IMR-90 (cell line): ENCODE measurements around the gene POLR2E. TPM values are rescaled to one million over a fixed set of nuclear protein-coding genes. Genes with fewer than 3 reads are reported as not detected.

Source experiments
- ATAC-seq: fragments of 200-7000 bp; cut with Tn5 transposase; 2 replicates; pipeline ENCODE4 v1.9.1; 2020; ENCODE audit warnings: low read depth, mild to moderate bottlenecking, moderate library complexity
- BruUV-seq: library from RNA; stranded (reverse); fragments of 400-500 nt; replicated peaks from 2 replicates; lab custom pipeline; 2021; lab: Mats Ljungman, UMichigan
- CTCF ChIA-PET: fragments of 300-600 bp; formaldehyde crosslinking; extraction: SDS; loops from one replicate; lab custom pipeline; 2021; ENCODE audit warnings: antibody characterized with exemption; lab: Yijun Ruan, JAX
- POLR2A ChIA-PET: fragments of 300-600 bp; sonication (Branson Sonifier 250); formaldehyde crosslinking; loops from one replicate; lab custom pipeline; 2022; ENCODE audit warnings: antibody characterized with exemption; ENCODE audit not compliant: unreplicated experiment; lab: Charles Lee
- DNase-seq: peaks from one replicate; pipeline ENCODE4 v3.0.0; 2013
- H2AFZ ChIP-seq: replicated peaks from 2 replicates; pipeline ENCODE3; 2013; ENCODE audit warnings: low read length, mild to moderate bottlenecking; ENCODE audit not compliant: poor library complexity
- H2AK5ac ChIP-seq: 2 replicates; pipeline ENCODE4 v1.6.1; 2013; ENCODE audit warnings: low read depth, low read length, inconsistent platforms
- H2AK9ac ChIP-seq: replicated peaks from 2 replicates; pipeline ENCODE3; 2013; ENCODE audit warnings: mild to moderate bottlenecking, low read depth, low read length, moderate library complexity; ENCODE audit not compliant: poor library complexity
- H2BK120ac ChIP-seq: 2 replicates; pipeline ENCODE4 v1.6.1; 2013; ENCODE audit warnings: low read depth, low read length, inconsistent platforms
- H2BK15ac ChIP-seq: 3 replicates; pipeline ENCODE4 v1.6.1; 2013; ENCODE audit warnings: low read depth, low read length, inconsistent platforms
- H2BK20ac ChIP-seq: 2 replicates; pipeline ENCODE4 v1.6.1; 2013; ENCODE audit warnings: low read depth, mild to moderate bottlenecking, inconsistent platforms, low read length, moderate library complexity
- H2BK5ac ChIP-seq: 2 replicates; pipeline ENCODE4 v1.6.1; 2013; ENCODE audit warnings: mild to moderate bottlenecking, low read depth, low read length, inconsistent platforms; ENCODE audit not compliant: poor library complexity, severe bottlenecking
- H3K14ac ChIP-seq: replicated peaks from 2 replicates; pipeline ENCODE4 v1.6.1; 2013; ENCODE audit warnings: low read depth, low read length, inconsistent platforms
- H3K18ac ChIP-seq: 2 replicates; pipeline ENCODE4 v1.6.1; 2013; ENCODE audit warnings: low read depth, low read length, control low read depth
- H3K23ac ChIP-seq: 2 replicates; pipeline ENCODE4 v1.6.1; 2013; ENCODE audit warnings: low read depth, low read length, inconsistent platforms
- H3K27ac ChIP-seq: 2 replicates; pipeline ENCODE4 v1.5.1; 2013; ENCODE audit warnings: mild to moderate bottlenecking, control low read depth, low read length; ENCODE audit not compliant: insufficient read depth
- H3K27me3 ChIP-seq: 2 replicates; pipeline ENCODE4 v1.6.1; 2013; ENCODE audit warnings: low read length; ENCODE audit not compliant: control insufficient read depth, insufficient read depth
- H3K36me3 ChIP-seq: 2 replicates; pipeline ENCODE4 v1.6.1; 2013; ENCODE audit warnings: low read length, mixed read lengths; ENCODE audit not compliant: control insufficient read depth, insufficient read depth
- H3K4ac ChIP-seq: 2 replicates; pipeline ENCODE4 v1.6.1; 2013; ENCODE audit warnings: low read depth, low read length, inconsistent platforms
- H3K4me1 ChIP-seq: 2 replicates; pipeline ENCODE4 v1.6.1; 2013; ENCODE audit warnings: low read length, mixed read lengths; ENCODE audit not compliant: control insufficient read depth, insufficient read depth
- H3K4me2 ChIP-seq: 2 replicates; pipeline ENCODE4 v1.6.1; 2013; ENCODE audit warnings: low read depth, mild to moderate bottlenecking, control low read depth, low read length, moderate library complexity
- H3K4me3 ChIP-seq: 2 replicates; pipeline ENCODE4 v1.5.1; 2013; ENCODE audit warnings: low read depth, mild to moderate bottlenecking, control low read depth, low read length, moderate library complexity; ENCODE audit not compliant: insufficient read depth
- H3K56ac ChIP-seq: 2 replicates; pipeline ENCODE4 v1.6.1; 2013; ENCODE audit warnings: low read length, inconsistent platforms; ENCODE audit not compliant: insufficient read depth; ENCODE audit errors: extremely low read depth
- H3K79me1 ChIP-seq, 2 experiments: 2 replicates each; pipeline ENCODE4 v1.6.1; 2013; ENCODE audit warnings: low read length in 2 of 2, inconsistent platforms in 1 of 2, low read depth in 1 of 2
- H3K9ac ChIP-seq: 2 replicates; pipeline ENCODE4 v1.6.1; 2013; ENCODE audit warnings: low read depth, low read length, control low read depth
- H3K9me1 ChIP-seq: 2 replicates; pipeline ENCODE4 v1.6.1; 2013; ENCODE audit warnings: low read length, inconsistent platforms; ENCODE audit not compliant: insufficient read depth
- H3K9me3 ChIP-seq: 2 replicates; pipeline ENCODE4 v1.6.1; 2013; ENCODE audit warnings: low read length; ENCODE audit not compliant: control insufficient read depth, insufficient read depth
- H4K20me1 ChIP-seq: 2 replicates; pipeline ENCODE4 v1.6.1; 2013; ENCODE audit warnings: low read length, inconsistent platforms; ENCODE audit not compliant: insufficient read depth
- H4K5ac ChIP-seq: 2 replicates; pipeline ENCODE4 v1.6.1; 2013; ENCODE audit warnings: mild to moderate bottlenecking, low read depth, low read length, control low read depth
- H4K8ac ChIP-seq, 2 experiments: 2 replicates each; pipeline ENCODE4 v1.6.1; 2013; ENCODE audit warnings: low read depth in 2 of 2, low read length in 2 of 2, control low read depth in 1 of 2, inconsistent platforms in 1 of 2
- H4K91ac ChIP-seq: 2 replicates; pipeline ENCODE4 v1.6.1; 2013; ENCODE audit warnings: low read depth, low read length, inconsistent platforms; ENCODE audit not compliant: insufficient read depth
- CEBPB ChIP-seq: IDR thresholded peaks from 2 replicates; pipeline ENCODE4 v1.6.1; 2012; ENCODE audit warnings: low read depth, low read length, improper control_type of control experiment
- CHD1 ChIP-seq: IDR thresholded peaks from 2 replicates; pipeline ENCODE4 v1.6.1; 2012; ENCODE audit warnings: low read depth, low read length, improper control_type of control experiment
- CTCF ChIP-seq: conservative IDR thresholded peaks from 2 replicates; pipeline ENCODE4 v1.5.1; 2012; ENCODE audit warnings: mild to moderate bottlenecking, low read depth, low read length, improper control_type of control experiment
- ELK1 ChIP-seq: fragments of 150-350 bp; IDR thresholded peaks from 2 replicates; pipeline ENCODE4 v1.6.1; 2016; ENCODE audit warnings: low read depth, mild to moderate bottlenecking, low read length, moderate library complexity, borderline replicate concordance
- FOS ChIP-seq: fragments of 150-350 bp; IDR thresholded peaks from 2 replicates; pipeline ENCODE4 v1.6.1; 2016; ENCODE audit warnings: low read depth, low read length
- MAFK ChIP-seq: IDR thresholded peaks from 2 replicates; pipeline ENCODE4 v1.6.1; 2012; ENCODE audit warnings: low read depth, low read length, improper control_type of control experiment
- MAZ ChIP-seq: IDR thresholded peaks from 2 replicates; pipeline ENCODE4 v1.6.1; 2012; ENCODE audit warnings: low read depth, mild to moderate bottlenecking, low read length, improper control_type of control experiment, moderate library complexity, borderline replicate concordance
- MXI1 ChIP-seq: IDR thresholded peaks from 2 replicates; pipeline ENCODE4 v1.6.1; 2012; ENCODE audit warnings: low read depth, mild to moderate bottlenecking, low read length, moderate library complexity, borderline replicate concordance
- NFE2L2 ChIP-seq: fragments of 150-350 bp; IDR thresholded peaks from 2 replicates; pipeline ENCODE4 v1.6.1; 2016; ENCODE audit warnings: low read depth, mild to moderate bottlenecking, low read length
- RAD21 ChIP-seq: IDR thresholded peaks from 2 replicates; pipeline ENCODE4 v1.6.1; 2012; ENCODE audit warnings: low read length, improper control_type of control experiment
- RCOR1 ChIP-seq: IDR thresholded peaks from 2 replicates; pipeline ENCODE4 v1.6.1; 2012; ENCODE audit warnings: mild to moderate bottlenecking, low read length, improper control_type of control experiment; ENCODE audit not compliant: insufficient replicate concordance
- RFX5 ChIP-seq: IDR thresholded peaks from 2 replicates; pipeline ENCODE4 v1.8.0; 2012; ENCODE audit warnings: low read depth, mild to moderate bottlenecking, low read length, moderate library complexity
- USF2 ChIP-seq: fragments of 150-350 bp; IDR thresholded peaks from 2 replicates; pipeline ENCODE4 v1.6.1; 2017; ENCODE audit warnings: mild to moderate bottlenecking, antibody characterized with exemption, low read length, low read depth
- WGBS, 2 experiments: methylation state at CpG; one replicate each; pipeline versions ENCODE4 v1.1.5 to v1.1.7; 2013; ENCODE audit warnings: missing lambda C conversion rate in 2 of 2; ENCODE audit not compliant: insufficient read length in 1 of 2; ENCODE audit errors: extremely low coverage in 2 of 2; 5-methylcytosine and 5-hydroxymethylcytosine counted together
- dilution Hi-C: fragments of 300-500 bp; cut with HindIII; formaldehyde crosslinking; loops from one replicate; pipeline ENCODE4 v1.14.3; 2018; ENCODE audit warnings: low sequenced_read_pairs; ENCODE audit not compliant: unreplicated experiment
- in situ Hi-C: fragments of 300-500 bp; cut with MboI; formaldehyde crosslinking; loops from 3 replicates; pipeline ENCODE4 v1.14.3; 2019; ENCODE audit warnings: low sequenced_read_pairs, inconsistent platforms, mixed read lengths
- intact Hi-C: fragments of 100-400 bp; cut with micrococcal nuclease; formaldehyde crosslinking; loops from 2 replicates; pipeline ENCODE4 v1.10.0; 2022
- polyA plus RNA-seq, 3 experiments: library from polyadenylated mRNA; depleted of rRNA; stranded (reverse); fragments of >200 nt; gene quantifications; 2 replicates each; pipeline ENCODE4 v1.2.3, GENCODE V29; 2012; ENCODE audit warnings: low replicate concordance in 1 of 3
- total RNA-seq: library from RNA; depleted of rRNA; stranded (reverse); fragments of >200 nt; gene quantifications from 2 replicates; pipeline ENCODE4 v1.2.3, GENCODE V29; 2012

POLR2E gene
- total and polyA plus RNA-seq, 2 of the 4 experiments (the other 2 are of a cell fraction) = 294 to 391 TPM

- H3K9ac ChIP-seq = peak overlapping the region; percentile 68
- peaks cover 0 to 31% of the 10 kb centered on the region in 2 experiments; a peak in 2 of 4 replicates for H3K79me1 ChIP-seq
- H3K23ac ChIP-seq = peak overlapping the region; percentile 97
- peak overlapping the region; percentile 97 for H2BK20ac ChIP-seq
- H2AK9ac ChIP-seq = peak overlapping the region; percentile 86
- peak overlapping the region; percentile 95 for H3K14ac ChIP-seq
- peak overlapping the region; percentile 27 to 90 for H4K8ac ChIP-seq
- H3K4me3 ChIP-seq = no peak overlapping the region
- peak overlapping the region; percentile 86 for H3K56ac ChIP-seq
- peak overlapping the region; percentile 76 for H4K5ac ChIP-seq
- H2AK5ac ChIP-seq = peak overlapping the region; percentile 100
- peak overlapping the region; percentile 78 for H3K4me2 ChIP-seq
- WGBS, 2 experiments = no CpG with 5 or more reads among the region's 17 CpGs
- peaks cover 48% of the 10 kb centered on the region for H4K20me1 ChIP-seq
- H2BK5ac ChIP-seq = peak overlapping the region; percentile 98
- peak overlapping the region; percentile 97 for H3K27ac ChIP-seq
- ATAC-seq (peak; percentile 30), DNase-seq (peak; percentile 100)
- H3K9me3 ChIP-seq = peaks cover 3% of the 10 kb centered on the region
- peak overlapping the region; percentile 96 for H4K91ac ChIP-seq
- in situ Hi-C loops = no loop called here
- intact Hi-C loops = loop anchor here (2.0 to 5.0 kb wide), 3 partner anchors 62 to 75 kb away; partner anchors contain the start of genes ABCA7 and CNN2
- ChIA-PET CTCF (no interaction called here), POLR2A (interaction anchor here (0.6 to 1.0 kb wide), 2 partner anchors 166 to 167 kb away, joined by 6 to 7 read pairs; partner anchors contain the start of gene CIRBP)
- H2BK120ac ChIP-seq = peak overlapping the region; percentile 98
- H3K27me3 ChIP-seq = no peaks in the 10 kb centered on the region
- peaks cover 23% of the 10 kb centered on the region; the same call in 1 of the 2 replicates for H3K36me3 ChIP-seq
- peak overlapping the region; percentile 76 for H3K18ac ChIP-seq
- H2AFZ ChIP-seq = peak overlapping the region; percentile 73
- dilution Hi-C loops = no loop called here
- H2BK15ac ChIP-seq = peak overlapping the region; percentile 98; the same call in 1 of the 3 replicates
- peak overlapping the region; percentile 98 for H3K4ac ChIP-seq
- peaks cover 17% of the 10 kb centered on the region for H3K4me1 ChIP-seq
- peaks cover 10% of the 10 kb centered on the region for H3K9me1 ChIP-seq
- no TSS peak for BruUV-seq
- no peak; the same call in 1 of the 2 replicates for TF ChIP-seq RFX5
- TF ChIP-seq CHD1 = no peak
- peak; percentile 92 for TF ChIP-seq FOS
- peak; percentile 40; the same call in 1 of the 2 replicates for TF ChIP-seq MXI1
- TF ChIP-seq MAFK = no peak
- no peak for TF ChIP-seq NFE2L2
- TF ChIP-seq RAD21 = no peak
- TF ChIP-seq USF2 = peak; percentile 17; the same call in 1 of the 2 replicates
- peak; percentile 78; the same call in 1 of the 2 replicates for TF ChIP-seq MAZ
- TF ChIP-seq CEBPB = peak; percentile 95
- TF ChIP-seq RCOR1 = peak; percentile 90
- no peak for TF ChIP-seq CTCF
- no peak for TF ChIP-seq ELK1
Observed at GRCh38 chr19:1102407-1103131, 7.4 kb upstream of the POLR2E start.
